HG02840 (cell line): ENCODE results near the gene STN1.

Source experiments
- ATAC-seq: cut with Tn5 transposase; IDR thresholded peaks from one replicate; pipeline ENCODE4 v1.9.1; 2021; ENCODE audit warnings: mild to moderate bottlenecking, moderate library complexity, moderate number of reproducible peaks; ENCODE audit not compliant: unreplicated experiment, low FRiP score

The STN1 gene

DNA sequence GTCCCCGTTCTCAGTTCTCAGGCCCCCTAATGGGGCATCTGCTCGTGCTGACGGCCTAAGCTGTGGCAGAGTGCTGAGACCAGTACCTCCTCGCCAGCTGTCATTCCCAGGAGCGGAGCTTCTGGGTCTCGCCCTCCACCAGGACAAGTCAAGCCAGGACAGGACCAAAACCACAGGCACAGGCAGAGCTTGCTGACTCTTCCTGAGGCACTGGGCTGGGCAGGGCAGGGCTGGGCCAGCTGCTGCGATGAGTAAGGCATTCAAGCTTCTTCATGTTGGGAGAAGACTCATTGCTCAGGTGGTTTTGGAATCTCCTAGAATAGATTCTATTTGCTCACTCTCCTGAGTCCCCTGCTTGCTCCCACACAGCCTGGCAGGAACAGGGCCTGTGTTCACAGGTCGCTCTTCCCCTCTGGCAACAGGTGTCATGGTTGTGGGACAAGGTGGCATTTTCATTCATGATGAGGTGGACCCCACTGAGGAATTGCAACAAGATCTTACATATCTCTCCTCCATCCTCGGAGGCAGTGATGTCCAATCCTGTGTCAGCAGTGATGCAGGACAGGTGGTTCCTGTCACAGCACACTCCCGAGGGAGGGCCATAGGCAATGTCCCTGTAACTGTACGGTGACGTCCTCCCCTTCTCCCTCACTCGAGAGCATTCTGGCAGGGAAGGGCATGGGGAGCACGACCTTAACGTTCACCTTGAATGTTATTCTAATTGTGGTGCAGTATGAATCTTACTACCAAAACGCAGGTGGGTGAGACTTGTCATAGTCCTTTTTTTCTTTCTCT is 45.6 kb downstream of the STN1 start:
- ATAC-seq: no peak

DNA sequence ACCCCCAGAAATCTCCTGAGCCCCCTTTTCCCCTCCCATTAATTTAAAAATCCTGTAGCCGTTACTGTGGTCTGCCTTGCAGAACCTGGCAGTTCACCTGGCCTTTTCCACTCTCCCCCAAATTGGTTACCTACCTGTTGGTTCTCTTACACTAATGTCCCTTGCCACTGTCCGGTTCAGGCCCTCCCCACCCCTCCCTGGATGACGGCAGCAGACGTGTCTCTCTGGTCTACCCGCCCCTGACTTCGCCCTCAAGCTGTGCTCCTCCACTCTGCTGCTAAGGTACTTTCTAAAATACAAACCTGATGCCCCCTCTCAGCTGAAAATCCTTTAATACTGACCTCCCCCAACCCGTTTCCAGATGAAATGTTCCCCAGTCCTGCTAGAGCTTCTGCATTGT is 47.0 kb downstream of the STN1 start:
- no peak for ATAC-seq

DNA sequence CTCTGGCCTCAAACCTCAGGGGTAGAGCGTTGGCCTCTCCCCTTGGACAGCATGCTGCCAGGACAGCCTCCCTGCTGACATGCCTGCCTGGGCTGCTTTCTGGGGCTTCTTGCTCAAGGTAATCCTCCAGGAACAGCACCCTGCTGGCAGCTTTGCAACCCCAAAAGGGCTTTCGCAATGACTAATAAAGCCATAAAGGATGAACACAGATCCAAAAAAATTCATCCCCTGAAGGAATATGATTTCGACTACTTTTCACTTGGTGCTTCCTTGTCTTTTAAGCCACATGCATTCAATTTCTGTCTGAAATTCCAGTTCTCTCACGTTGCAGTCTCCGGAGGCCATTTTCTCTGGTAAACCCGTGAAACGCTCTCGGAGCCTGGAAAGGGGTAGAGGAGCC is 47.5 kb downstream of the STN1 start:
- no peak for ATAC-seq

DNA sequence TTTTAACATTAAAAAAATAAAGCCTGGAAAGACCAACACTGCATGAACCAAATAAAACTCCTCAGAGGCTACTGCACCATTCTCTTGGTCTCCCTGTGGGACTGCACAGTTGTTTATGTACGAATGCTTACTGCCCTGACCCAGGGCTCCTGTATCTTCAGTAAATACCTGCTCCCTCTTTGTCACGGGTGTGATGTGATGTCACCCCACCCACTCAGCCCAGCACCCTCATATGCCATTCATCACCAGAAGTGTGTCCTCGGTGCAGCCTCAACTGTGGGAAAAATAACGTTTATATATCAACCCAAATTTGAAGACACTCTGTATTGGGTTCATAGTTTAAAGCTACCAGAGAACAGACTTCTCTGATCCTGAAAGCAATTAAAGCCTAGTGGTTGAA is 48.6 kb downstream of the STN1 start:
- ATAC-seq: no peak

DNA sequence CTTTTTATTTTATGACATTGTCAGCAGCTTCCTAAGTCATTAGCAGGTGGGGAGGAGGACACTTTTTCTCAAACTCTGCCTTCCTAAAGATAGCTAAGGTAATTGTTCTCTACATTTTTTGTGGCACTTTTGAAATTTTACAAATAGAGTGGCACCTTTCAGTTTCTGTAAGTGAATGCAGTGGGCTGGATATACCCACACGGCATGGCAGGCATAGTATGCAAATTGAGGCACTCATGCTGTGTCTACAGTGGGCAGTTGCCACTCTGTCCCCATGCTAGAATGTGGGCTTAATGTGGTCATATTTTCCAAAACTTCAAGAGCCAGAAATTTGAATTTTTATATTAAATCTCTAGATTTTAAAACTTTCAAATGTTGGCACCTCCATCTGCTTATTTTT is 49.8 kb downstream of the STN1 start:
- no peak for ATAC-seq

DNA sequence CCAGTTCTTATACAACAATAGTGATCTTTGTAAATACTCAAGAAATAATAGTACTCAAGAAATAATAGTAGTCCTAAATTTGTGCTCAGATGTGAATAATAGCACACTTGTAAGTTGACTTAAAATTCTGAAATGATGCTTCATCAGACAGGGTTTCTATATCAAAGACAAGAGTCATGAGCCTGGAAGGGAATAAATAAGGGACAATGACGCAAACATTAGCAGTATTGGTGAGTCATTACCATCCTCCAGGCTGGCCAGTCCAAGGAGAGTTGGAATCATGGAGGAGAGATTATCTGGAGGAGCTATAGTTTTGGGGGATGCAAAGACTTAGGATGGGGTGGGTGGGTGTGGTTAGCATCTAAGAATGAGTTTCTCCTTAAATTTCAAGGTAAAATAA is 56.5 kb downstream of the STN1 start:
- ATAC-seq: no peak

DNA sequence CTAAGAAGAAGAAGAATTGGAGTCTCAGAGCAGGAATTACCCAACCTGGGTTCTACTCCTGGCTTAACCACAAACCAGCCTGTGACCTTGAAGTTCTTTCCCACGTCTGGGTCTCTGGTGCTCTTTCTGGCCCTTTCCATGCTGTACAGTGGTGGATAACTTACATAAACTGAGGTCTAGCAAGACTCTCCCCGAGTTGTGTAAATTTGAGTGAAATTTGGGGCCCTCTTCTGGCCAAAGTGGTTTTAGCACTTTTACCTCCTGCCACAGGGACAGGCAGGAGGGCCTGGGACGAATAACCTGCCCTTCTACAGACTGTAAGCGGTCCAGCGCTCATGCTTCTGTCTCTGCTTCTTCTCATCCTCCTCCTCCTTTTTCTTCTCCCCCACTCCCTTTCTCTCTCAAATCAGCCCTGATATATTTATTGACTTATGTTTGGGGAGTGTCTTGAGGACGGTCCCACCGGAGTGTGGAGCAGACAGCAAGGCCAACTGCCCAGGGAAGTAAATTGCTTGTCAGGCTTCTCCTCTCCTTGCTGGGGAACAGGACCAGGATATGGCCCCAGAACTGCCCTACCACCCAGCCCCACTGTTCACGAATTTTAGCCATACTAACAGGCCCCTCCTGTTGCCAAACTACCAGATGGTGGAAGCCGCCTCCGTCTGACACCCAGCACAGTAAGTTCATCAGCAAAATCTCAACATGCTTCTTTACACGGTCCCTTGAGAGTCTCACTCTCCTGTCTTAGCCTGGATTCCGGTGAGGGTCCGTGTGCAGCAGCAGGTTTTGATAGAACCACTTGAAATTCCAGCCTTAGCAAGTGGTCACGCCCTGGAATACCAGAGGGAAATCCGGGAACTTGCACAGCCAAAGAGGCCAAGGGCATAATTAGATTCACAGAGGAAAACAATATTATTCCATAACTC is 58.6 kb downstream of the STN1 start:
- no peak for ATAC-seq

DNA sequence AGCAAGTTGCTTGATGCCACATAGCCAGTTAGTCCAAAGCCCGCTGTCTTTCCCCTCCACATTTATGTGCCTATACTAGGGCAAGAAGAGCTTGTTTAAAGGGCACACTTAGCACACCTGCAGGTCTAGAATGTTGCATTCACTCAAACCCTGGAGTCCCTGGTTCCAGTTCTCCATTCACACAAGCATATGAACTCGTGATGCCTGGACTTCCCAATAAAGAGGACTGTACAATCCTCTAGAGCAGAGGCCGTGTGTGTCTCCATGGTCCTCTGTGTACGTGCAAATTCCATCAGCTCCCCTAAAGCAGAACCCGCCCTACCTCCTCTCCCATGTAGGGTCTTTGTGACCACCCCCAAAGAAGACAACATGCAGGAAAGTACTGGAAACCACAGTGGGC is 59.6 kb downstream of the STN1 start:
- ATAC-seq: no peak

DNA sequence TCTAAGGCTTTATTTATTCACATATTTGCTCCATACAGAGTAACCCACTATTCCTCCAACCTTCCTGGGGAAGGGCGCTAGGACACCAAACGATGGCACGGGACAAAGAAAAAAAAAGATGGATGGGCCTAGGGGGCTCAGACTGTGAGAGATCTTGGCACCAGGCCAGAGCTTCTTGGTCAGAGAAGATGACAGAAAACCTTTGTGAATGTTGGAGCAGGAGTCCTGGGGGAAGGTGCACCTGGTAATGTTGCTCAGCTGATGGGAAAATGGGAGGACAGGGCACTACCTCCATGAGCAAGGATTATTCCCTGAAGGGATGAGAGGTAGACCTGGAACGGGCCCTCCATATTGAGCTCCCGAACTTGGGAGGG is 61.2 kb downstream of the STN1 start:
- ATAC-seq: no peak

DNA sequence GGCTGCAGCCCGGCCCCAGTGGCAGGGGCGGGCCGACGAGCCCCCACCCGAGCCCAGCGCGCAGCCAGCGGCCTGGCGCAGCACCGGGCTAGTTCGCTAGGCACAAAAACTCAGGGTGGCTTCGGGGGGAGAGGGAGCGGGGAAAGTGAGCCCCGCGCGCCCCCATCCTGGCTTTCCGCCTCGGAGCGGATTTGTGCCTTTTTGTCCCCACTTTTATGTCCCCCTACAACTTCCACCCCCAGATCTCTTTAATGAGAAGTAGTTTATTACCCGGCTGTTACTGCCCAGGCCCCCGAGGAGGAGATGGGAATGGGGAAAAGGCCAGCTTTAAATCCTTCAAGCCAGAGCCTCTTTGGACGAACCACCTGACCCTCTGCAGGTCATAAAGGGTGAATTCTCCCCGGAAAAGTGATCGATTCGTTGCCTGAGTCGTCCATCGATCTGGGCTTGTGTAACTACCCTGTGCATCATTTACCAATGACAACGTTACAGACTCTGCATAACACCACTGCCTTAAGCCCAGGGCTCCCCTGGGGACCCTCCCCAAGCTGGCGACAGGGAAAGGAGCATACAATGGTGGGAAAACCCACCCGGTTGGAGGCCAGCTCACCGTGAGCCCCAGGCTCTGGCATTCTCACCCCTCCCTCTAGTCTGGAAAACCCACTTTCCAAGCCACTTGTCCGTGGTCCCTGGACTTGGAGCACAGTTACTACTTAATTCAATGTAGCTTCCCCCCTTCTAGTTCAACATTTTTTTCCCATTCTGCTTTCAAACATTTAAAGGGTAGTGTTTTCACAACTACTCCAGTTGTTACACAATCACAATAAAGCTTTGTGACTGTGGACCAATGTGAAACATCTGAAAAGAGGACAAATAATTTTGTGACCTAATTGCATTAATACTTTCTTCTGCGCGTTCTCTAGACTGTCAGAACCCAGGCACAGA is 61.9 kb downstream of the STN1 start:
- no peak for ATAC-seq

DNA sequence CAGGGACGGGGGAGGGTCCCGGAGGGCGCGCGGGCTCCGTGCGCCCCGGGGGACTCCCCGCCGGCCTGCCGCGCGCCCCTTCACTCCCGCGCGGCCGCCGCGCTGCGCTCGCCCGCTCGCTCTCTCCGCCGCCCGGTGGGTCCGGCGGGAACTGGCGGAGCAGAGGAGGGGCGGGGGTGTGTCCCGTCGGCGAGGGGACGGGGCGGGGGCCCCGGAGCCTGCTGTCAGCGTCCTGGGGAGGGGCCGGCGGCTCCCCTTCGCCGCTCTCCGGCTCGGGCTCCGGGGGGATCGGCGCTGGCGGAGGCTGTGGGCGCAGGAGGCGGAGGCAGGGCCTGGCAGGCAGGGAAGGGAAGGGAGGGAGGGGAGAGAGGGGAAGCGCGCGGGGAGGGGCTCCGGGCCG is 62.6 kb downstream of the STN1 start, which contains the start of gene SH3PXD2A:
Gene SH3PXD2A (minus strand): TSS at position 153 of the 400 bp plus-strand sequence. CDS start 310 bp downstream, outside the sequence.
- no peak for ATAC-seq

DNA sequence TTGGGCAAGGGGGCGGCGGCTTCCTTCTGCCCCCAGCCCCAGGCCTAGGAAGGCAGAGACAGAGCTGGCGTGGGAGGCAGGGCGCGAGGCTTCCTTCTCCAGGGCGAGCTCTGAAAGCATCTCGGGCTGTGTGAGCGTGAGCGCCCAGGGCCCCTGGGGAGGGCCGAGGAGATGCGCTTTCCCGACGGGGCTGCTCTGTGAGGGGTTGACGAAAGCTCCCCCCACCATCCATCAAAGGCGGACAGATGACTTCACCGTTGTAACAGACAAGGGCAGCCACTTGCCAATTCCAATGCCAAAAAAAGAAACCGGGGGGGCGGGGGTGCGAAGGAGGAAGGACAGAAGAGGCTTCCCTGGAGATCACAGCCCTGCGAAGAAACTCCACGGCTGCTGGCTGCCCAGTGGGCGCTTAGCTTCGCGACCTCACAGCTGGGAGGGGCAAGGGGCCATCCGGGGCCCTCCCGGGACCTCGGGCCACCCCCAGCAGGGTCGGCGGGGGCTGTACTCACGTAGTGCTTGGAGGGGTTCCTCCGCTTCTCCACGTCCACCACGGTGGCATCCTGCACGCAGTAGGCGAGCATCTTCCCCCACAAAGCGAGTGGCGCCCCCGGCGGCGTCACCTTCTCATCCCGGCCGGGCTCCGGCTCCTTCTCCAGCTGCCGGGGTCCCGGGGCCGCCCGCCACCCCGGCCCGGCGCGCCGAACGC is 63.1 kb downstream of the STN1 start:
- ATAC-seq: no peak

DNA sequence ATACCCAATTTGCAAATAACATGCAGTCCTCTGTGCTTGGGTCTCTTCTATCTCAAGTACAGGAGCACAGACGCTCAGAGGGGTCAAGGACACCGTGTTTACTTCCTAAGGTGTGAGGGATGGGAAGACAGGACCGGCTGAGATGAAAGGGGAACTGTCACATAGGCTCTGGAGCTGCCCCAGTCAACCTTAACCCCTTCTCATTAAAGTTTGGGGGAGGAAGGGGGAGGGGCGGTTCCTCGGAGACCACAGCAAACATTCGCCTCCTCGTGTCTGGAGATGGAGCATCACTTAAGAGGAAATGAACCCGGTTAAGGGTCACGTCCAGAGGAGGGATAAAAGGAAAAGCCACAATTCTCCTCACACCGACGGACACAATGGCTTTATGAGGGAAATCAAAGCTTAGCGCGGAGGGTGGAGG is 63.7 kb downstream of the STN1 start:
- no peak for ATAC-seq

DNA sequence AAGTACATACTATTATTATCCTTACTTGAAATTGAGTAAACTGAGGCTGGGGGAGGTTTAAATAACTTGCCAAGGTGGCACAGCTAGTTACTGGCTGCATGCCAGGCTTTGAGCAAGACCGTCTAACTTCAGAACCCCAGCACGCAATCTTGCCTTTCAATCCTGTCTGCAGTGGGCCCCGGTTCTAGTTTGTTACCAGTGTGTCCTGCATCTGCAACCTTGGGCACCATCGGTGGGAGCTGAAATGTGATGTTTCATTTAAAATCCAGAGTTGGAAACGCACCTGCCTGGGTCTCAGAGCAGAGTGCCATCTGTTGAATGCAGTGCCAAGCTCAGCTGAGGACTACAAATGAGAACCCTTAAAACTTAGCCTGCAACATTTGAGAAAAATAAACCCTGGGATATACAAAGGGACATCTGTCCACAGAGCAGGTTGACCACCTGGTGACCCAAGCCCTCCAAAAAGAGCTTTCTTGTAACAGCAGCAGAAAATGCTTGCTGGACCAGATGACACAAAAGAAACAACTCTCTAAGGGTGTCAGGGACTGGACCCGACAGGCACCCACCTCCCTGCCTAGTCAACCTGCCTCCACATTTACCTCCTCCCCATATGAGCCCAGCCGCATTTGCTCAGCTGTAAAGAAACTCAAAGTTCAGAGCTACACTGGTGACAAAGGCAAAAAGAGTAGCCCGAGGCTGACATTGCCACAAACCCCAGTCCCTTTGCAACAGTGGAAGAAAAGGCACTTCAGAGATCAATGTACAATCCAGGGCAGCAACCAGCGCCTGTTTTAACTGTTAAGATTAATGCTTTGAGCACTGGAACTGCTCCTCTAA is 64.3 kb downstream of the STN1 start:
- no peak for ATAC-seq

DNA sequence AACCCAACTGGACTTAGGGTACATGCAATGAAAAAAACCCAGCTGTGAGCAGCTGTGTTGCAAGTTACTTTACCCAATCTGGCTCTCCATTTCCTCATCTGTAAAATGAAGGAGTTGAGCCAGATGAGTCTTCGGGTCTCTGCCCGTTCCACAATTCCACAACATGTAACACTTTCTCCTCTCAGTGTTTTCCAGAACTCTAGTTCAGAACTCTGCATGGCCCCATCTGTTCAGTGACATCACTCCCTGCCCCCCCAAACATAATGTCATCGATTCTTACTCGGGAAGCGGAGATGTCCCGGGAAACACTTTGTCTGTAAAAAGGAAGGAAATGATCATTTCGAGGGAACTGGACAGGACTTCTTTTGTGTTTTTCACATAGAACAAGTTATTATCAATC is 65.1 kb downstream of the STN1 start:
- no peak for ATAC-seq

DNA sequence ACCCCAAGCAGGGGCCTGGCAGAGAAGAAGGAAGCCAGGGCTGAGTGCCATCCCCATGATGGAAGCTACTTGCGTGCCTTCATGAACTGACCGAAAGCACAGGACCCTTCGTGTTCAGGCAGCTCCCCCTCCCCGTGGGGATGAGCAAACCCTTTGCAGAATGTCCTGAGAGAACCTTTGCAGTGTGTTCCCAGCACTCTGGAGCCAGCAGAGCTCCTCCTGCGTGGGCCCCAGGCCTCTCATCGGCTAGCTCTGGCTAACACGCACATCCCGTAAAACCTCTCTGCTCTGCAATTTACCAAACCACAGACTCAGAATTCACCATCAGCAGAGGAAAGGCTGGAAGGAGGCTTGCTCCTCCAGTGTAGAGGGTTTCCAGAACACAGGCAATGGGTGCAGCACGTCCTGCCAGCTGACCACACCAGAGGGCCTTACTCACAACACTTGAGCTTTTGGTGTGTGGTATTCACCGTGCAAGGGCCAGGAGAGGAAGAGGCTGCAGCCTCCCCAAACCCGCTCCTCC is 65.7 kb downstream of the STN1 start:
- no peak for ATAC-seq

DNA sequence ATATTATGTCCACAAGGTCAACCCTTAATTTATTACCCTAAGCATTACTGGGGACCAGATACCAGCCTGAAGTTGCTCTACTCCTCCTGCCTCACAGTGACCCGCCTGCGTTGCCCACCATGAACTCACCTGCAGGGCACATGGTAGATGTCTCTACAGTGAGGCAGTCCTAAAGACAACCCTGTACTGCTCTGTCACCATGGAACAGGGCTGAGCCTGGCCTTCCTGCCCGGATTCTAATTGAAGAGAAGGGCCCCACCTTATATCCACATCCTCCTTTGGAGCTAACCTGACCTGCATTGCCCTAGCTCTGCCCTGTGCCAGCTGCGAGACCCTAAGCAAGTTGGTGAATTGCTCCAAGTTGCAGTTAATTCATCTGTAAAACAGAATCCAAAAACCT is 66.7 kb downstream of the STN1 start:
- no peak for ATAC-seq

DNA sequence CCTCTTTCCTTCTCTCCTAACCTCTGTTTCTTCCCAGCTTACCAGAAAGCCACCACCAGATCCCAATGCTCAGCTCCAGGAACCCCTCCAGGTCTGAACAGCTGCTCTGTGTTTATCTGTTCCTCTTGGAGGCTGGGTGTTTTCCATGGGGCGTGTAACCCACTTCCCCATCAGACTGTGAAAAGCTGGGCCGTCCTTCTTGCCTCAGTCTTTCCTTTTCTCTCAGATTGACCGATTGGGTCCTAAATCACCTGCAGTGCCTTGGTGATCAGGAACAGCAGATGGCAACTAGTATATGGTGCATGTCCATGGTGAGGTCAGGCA is 67.5 kb downstream of the STN1 start:
- no peak for ATAC-seq
